Measurements from ENCODE around the gene TNRC6C. TPM values are rescaled to one million over a fixed set of nuclear protein-coding genes. Genes with fewer than 3 reads are reported as not detected.
"Not testable (repeated sequence)": the region's sequence is repeated elsewhere in the genome, so short reads cannot be mapped to it uniquely, and the experiment has no call there.

Gene TNRC6C
- total RNA-seq, 4 donors from 2014 or later = 4.7 to 9.0 (median 7.6) TPM

- DNase-seq (no peak), ATAC-seq (no peak)
- H3K27me3 ChIP-seq = no peaks in the 10 kb centered on the region
- peaks cover 20 to 28% of the 10 kb centered on the region in 2 donors for H3K4me1 ChIP-seq
- intact Hi-C loops (cut with DNase I; ENCODE audit: low total_unique reads) = no loop called here
- no peaks in the 10 kb centered on the region for H3K9me3 ChIP-seq
- in situ Hi-C loops (cut with MboI; ENCODE audit: low sequenced_read_pairs in 4 of 4) = no loop called here
- no peak for TF ChIP-seq POLR2A (IDR thresholded peaks at IDR 0.05)
- TF ChIP-seq CTCF (IDR thresholded peaks at IDR 0.05 in 4 of 5, conservative IDR thresholded peaks at IDR 0.05 in 1 of 5) = no peak
- no peaks in the 10 kb centered on the region for H3K36me3 ChIP-seq
- H3K27ac ChIP-seq = no peak overlapping the region
- no peak overlapping the region for H3K4me3 ChIP-seq
These were observed 15.4 kb downstream of the TNRC6C start for GRCh38 chr17:77973953-77974352.

GRCh38 chr17:77974396-77974795, 15.9 kb downstream of the TNRC6C start:
- no peaks in the 10 kb centered on the region for H3K9me3 ChIP-seq
- no peaks in the 10 kb centered on the region for H3K27me3 ChIP-seq
- H3K4me1 ChIP-seq = peaks cover 18 to 28% of the 10 kb centered on the region in 2 donors
- H3K36me3 ChIP-seq = no peaks in the 10 kb centered on the region
- in situ Hi-C loops (cut with MboI; ENCODE audit: low sequenced_read_pairs in 4 of 4) = no loop called here
- ATAC-seq (no peak), DNase-seq (no peak)
- H3K4me3 ChIP-seq = no peak overlapping the region
- TF ChIP-seq CTCF (IDR thresholded peaks at IDR 0.05 in 4 of 5, conservative IDR thresholded peaks at IDR 0.05 in 1 of 5) (no peak), POLR2A (IDR thresholded peaks at IDR 0.05) (no peak)
- intact Hi-C loops (cut with DNase I; ENCODE audit: low total_unique reads) = no loop called here
- no peak overlapping the region for H3K27ac ChIP-seq

GRCh38 chr17:77982430-77982829, 23.9 kb downstream of the TNRC6C start:
- H3K36me3 ChIP-seq; H3K9me3 ChIP-seq; in situ Hi-C loops (cut with MboI; ENCODE audit: low sequenced_read_pairs in 4 of 4); H3K4me3 ChIP-seq; intact Hi-C loops (cut with DNase I; ENCODE audit: low total_unique reads); H3K27me3 ChIP-seq: not testable (repeated sequence)
- Histone ChIP-seq H3K27ac (peak overlapping the region in 2 of 4 donors; percentile 6 to 55), H3K4me1 (peaks cover 16 to 23% of the 10 kb centered on the region in 2 donors)
- DNase-seq = peak in 1 of 2 donors; percentile 60
- peak in 1 of 2 donors; percentile 46 for ATAC-seq

- in situ Hi-C loops (cut with MboI; ENCODE audit: low sequenced_read_pairs in 4 of 4) = no loop called here
These were observed 31.8 kb downstream of the TNRC6C start for GRCh38 chr17:77990301-77990700.

GRCh38 chr17:77993735-77994134, 35.2 kb downstream of the TNRC6C start:
- H3K27me3 ChIP-seq; DNase-seq; ATAC-seq; H3K36me3 ChIP-seq; intact Hi-C loops (cut with DNase I; ENCODE audit: low total_unique reads); H3K4me3 ChIP-seq; in situ Hi-C loops (cut with MboI; ENCODE audit: low sequenced_read_pairs in 4 of 4); H3K9me3 ChIP-seq: not testable (repeated sequence)
- peaks cover 42 to 47% of the 10 kb centered on the region in 2 donors for H3K4me1 ChIP-seq
- peak overlapping the region in 1 of 4 donors; percentile 68 for H3K27ac ChIP-seq

More at GRCh38 chr17:77990301-77990700, 31.8 kb downstream of the TNRC6C start:
- H3K36me3 ChIP-seq = no peaks in the 10 kb centered on the region
- intact Hi-C loops (cut with DNase I; ENCODE audit: low total_unique reads) = no loop called here
- ATAC-seq (no peak), DNase-seq (no peak)
- no peak overlapping the region for H3K4me3 ChIP-seq
- no peak overlapping the region for H3K27ac ChIP-seq
- no peaks in the 10 kb centered on the region for H3K27me3 ChIP-seq
- TF ChIP-seq POLR2A (IDR thresholded peaks at IDR 0.05) (no peak), CTCF (IDR thresholded peaks at IDR 0.05 in 4 of 5, conservative IDR thresholded peaks at IDR 0.05 in 1 of 5) (no peak)
- peaks cover 28 to 35% of the 10 kb centered on the region in 2 donors for H3K4me1 ChIP-seq
- H3K9me3 ChIP-seq = no peaks in the 10 kb centered on the region
